ENCODE results near the gene MAN1A1. TPM values are rescaled to one million over a fixed set of nuclear protein-coding genes. Genes with fewer than 3 reads are reported as not detected.

MAN1A1 gene
- total RNA-seq, 1 donor from 2014 or later, result 78.0 TPM

DNA sequence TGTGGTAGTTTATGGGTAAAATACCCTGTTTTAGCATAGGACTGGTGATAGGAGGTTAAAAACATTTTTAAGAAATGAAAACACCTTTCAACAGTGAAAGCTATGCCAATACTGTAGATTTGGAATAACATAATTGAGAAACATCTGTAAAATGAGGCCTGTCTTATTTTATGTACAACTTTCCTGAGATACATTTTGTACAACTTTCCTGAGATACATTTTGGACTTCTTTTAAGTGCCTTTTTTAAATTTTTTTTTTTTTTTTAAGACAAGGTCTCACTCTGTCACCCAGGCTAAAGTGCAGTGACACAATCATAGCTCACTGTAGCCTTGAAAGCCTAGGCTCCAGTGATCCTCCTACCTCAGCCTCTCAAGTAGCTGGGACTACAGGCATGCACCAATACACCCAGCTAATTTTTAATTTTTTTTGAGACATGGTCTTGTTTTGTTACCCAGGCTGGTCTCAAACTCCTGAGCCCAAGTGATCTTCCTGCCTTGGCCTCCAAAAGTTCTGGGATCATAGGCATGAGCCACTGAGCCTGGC is 84.6 kb downstream of the MAN1A1 start:
- peaks cover 10% of the 10 kb centered on the region for H3K36me3 ChIP-seq
- intact Hi-C loops (cut with DNase I), result no loop called here
- H3K4me3 ChIP-seq, result no peak overlapping the region
- H3K4me1 ChIP-seq, result peaks cover 23% of the 10 kb centered on the region
- TF ChIP-seq, protein P1, sequence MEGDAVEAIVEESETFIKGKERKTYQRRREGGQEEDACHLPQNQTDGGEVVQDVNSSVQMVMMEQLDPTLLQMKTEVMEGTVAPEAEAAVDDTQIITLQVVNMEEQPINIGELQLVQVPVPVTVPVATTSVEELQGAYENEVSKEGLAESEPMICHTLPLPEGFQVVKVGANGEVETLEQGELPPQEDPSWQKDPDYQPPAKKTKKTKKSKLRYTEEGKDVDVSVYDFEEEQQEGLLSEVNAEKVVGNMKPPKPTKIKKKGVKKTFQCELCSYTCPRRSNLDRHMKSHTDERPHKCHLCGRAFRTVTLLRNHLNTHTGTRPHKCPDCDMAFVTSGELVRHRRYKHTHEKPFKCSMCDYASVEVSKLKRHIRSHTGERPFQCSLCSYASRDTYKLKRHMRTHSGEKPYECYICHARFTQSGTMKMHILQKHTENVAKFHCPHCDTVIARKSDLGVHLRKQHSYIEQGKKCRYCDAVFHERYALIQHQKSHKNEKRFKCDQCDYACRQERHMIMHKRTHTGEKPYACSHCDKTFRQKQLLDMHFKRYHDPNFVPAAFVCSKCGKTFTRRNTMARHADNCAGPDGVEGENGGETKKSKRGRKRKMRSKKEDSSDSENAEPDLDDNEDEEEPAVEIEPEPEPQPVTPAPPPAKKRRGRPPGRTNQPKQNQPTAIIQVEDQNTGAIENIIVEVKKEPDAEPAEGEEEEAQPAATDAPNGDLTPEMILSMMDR (IDR thresholded peaks at IDR 0.05), result no peak
- H3K27ac ChIP-seq, result no peak overlapping the region
- DNase-seq, result no peak
- H3K27me3 ChIP-seq (ENCODE audit: low read depth), result no peaks in the 10 kb centered on the region
- no peaks in the 10 kb centered on the region for H3K9me3 ChIP-seq
- no peak for ATAC-seq

DNA sequence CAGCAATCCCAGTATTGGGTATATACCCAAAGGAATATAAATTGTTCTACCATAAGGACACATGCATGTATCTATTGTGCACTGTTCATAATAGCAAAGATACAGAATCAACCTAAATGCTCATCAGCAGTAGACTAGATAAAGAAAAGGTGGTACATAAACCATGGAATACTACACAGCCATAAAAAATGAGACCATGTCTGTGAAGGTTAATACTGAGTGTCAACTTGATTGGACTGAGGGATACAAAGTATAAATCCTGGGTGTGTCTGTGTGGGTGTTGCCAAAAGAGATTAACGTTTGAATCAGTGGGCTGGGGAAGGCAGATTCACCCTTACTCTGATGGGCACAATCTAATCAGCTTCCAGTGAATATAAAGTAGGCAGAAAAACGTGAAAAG is 86.9 kb downstream of the MAN1A1 start:
- H3K27me3 ChIP-seq (ENCODE audit: low read depth), result no peaks in the 10 kb centered on the region
- DNase-seq, result no peak
- no peak for ATAC-seq
- H3K27ac ChIP-seq, result no peak overlapping the region
- no peak overlapping the region for H3K4me3 ChIP-seq
- no peaks in the 10 kb centered on the region for H3K36me3 ChIP-seq
- H3K4me1 ChIP-seq, result peaks cover 24% of the 10 kb centered on the region
- TF ChIP-seq, protein P1 (IDR thresholded peaks at IDR 0.05), result no peak
- intact Hi-C loops (cut with DNase I), result no loop called here
- no peaks in the 10 kb centered on the region for H3K9me3 ChIP-seq

DNA sequence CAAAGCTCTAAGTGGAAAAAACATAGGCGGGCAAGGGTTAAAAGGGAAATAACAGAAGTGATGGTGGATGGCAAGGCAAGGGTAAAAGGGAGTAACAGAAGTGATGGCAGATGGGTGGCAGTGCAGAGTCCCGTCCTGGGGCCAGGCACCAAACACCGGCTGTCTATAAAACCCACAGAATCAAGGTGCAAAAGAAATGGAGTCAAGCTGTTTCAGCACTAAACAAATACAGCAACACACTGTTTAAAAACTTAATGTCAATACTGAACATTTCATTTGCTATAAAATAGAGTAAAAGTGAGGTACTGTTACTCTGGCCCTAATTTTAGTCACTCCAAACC is 87.6 kb downstream of the MAN1A1 start:
- no peak overlapping the region for H3K4me3 ChIP-seq
- DNase-seq, result no peak
- H3K27me3 ChIP-seq (ENCODE audit: low read depth), result no peaks in the 10 kb centered on the region
- no peaks in the 10 kb centered on the region for H3K9me3 ChIP-seq
- intact Hi-C loops (cut with DNase I), result no loop called here
- ATAC-seq, result peak in 1 of 2 donors; percentile 39
- TF ChIP-seq, protein P1 (IDR thresholded peaks at IDR 0.05), result no peak
- no peaks in the 10 kb centered on the region for H3K36me3 ChIP-seq
- H3K27ac ChIP-seq, result no peak overlapping the region
- H3K4me1 ChIP-seq, result peaks cover 24% of the 10 kb centered on the region

- intact Hi-C loops (cut with DNase I), result no loop called here
- TF ChIP-seq, protein P1 (IDR thresholded peaks at IDR 0.05), result no peak
- no peaks in the 10 kb centered on the region for H3K36me3 ChIP-seq
- H3K4me1 ChIP-seq, result peaks cover 16% of the 10 kb centered on the region
- no peaks in the 10 kb centered on the region for H3K9me3 ChIP-seq
- no peak for DNase-seq
- no peaks in the 10 kb centered on the region for H3K27me3 ChIP-seq (ENCODE audit: low read depth)
- no peak overlapping the region for H3K4me3 ChIP-seq
- ATAC-seq, result peak in 1 of 2 donors; percentile 39
- no peak overlapping the region for H3K27ac ChIP-seq
Observed at GRCh38 chr6:119259027-119259426, 90.5 kb downstream of the MAN1A1 start.

- DNase-seq (no peak), ATAC-seq (no peak)
- H3K27ac ChIP-seq, result no peak overlapping the region
- no peak overlapping the region for H3K4me3 ChIP-seq
- no peaks in the 10 kb centered on the region for H3K27me3 ChIP-seq (ENCODE audit: low read depth)
- intact Hi-C loops (cut with DNase I), result no loop called here
- no peaks in the 10 kb centered on the region for H3K9me3 ChIP-seq
- TF ChIP-seq, protein P1 (IDR thresholded peaks at IDR 0.05), result no peak
- no peaks in the 10 kb centered on the region for H3K36me3 ChIP-seq
- H3K4me1 ChIP-seq, result peaks cover 12% of the 10 kb centered on the region
Observed at GRCh38 chr6:119257726-119258125, 91.8 kb downstream of the MAN1A1 start.
